Hair follicular keratinocyte (primary cell): ENCODE data around the gene WDR4. TPM values are rescaled to one million over a fixed set of nuclear protein-coding genes. Genes with fewer than 3 reads are reported as not detected.

Source experiments
- total RNA-seq: library from RNA; depleted of rRNA; stranded (reverse); fragments of >200 nt; gene quantifications from 2 replicates; pipeline ENCODE4 v1.2.3, GENCODE V29; 2015

WDR4 gene
- 6.2 and 12.2 TPM in 2 replicates for total RNA-seq

GRCh38 chr21:42878993-42879787 is at the start of gene WDR4:
WDR4 (minus strand) TSS chr21:42879539; CDS start chr21:42879495, 44 bp downstream.

GRCh38 chr21:42925114-42925926 is 46.0 kb upstream of the WDR4 start, which contains the start of gene ERVH48-1:
ERVH48-1 (minus strand) TSS chr21:42925630; CDS start chr21:42919006, 6,624 bp downstream.

GRCh38 chr21:42892931-42893755 is 13.8 kb upstream of the WDR4 start, which contains the start of gene NDUFV3:
NDUFV3 (plus strand) TSS chr21:42893309; CDS start chr21:42893334, 25 bp downstream.

Other genes starting within 250 kb of the WDR4 start
- 0.19 and 2.3 TPM in 2 replicates for gene PDE9A, start 225.9 kb downstream of the WDR4 start, total RNA-seq
- gene NDUFV3, start 13.8 kb upstream of the WDR4 start, total RNA-seq: 41.7 and 47.2 TPM in 2 replicates
- 0.80 TPM in 1 of 2 replicates, not detected in the other for gene ERVH48-1, start 46.1 kb upstream of the WDR4 start, total RNA-seq
- gene PKNOX1, start 95.0 kb upstream of the WDR4 start, total RNA-seq: 6.6 and 15.6 TPM in 2 replicates
- 16.2 and 49.2 TPM in 2 replicates for gene CBS, start 196.3 kb upstream of the WDR4 start, total RNA-seq
- gene U2AF1, start 228.0 kb upstream of the WDR4 start, total RNA-seq: 17.4 and 41.0 TPM in 2 replicates